Parietal lobe (tissue), 2 donors: ENCODE data around the gene NUDT5. TPM values are rescaled to one million over a fixed set of nuclear protein-coding genes. Genes with fewer than 3 reads are reported as not detected.

ENCODE experiments used
- small RNA-seq: library from RNA; depleted of rRNA; stranded (forward); fragments of <200 nt; gene quantifications from one replicate; pipeline ENCODE3, GENCODE V24; 2014; ENCODE audit warnings: low replicate concordance
- total RNA-seq: library from RNA; depleted of rRNA; stranded (reverse); fragments of >200 nt; gene quantifications from one replicate; pipeline ENCODE4 v1.2.3, GENCODE V29; 2014

The NUDT5 gene
- 48.8 TPM for total RNA-seq

GRCh38 chr10:12195603-12196506, at the start of gene NUDT5, which contains the start of gene CDC123:
Gene NUDT5 (minus strand): TSS chr10:12195891. CDS start chr10:12186291, 9,600 bp downstream.
Gene CDC123 (plus strand): TSS chr10:12196188. CDS start chr10:12196246, 58 bp downstream.

GRCh38 chr10:12129222-12130111, 66.2 kb downstream of the NUDT5 start, which contains the start of gene SEC61A2:
Gene SEC61A2 (plus strand): TSS chr10:12129677. CDS start chr10:12129788, 111 bp downstream.

Small RNAs within 50 kb of the gene (small RNA-seq; reads per million reads assigned to genes)
- not detected for gene MIR548AK
- not detected for gene RNU6-88P

Other genes starting within 250 kb of the NUDT5 start
- 27.9 TPM for gene UPF2, start 153.1 kb downstream of the NUDT5 start, total RNA-seq
- gene DHTKD1, start 126.9 kb downstream of the NUDT5 start, total RNA-seq = 74.2 TPM
- 65.4 TPM for gene SEC61A2, start 66.2 kb downstream of the NUDT5 start, total RNA-seq
- 111 TPM for gene CDC123, start 297 bp upstream of the NUDT5 start, total RNA-seq
- gene CAMK1D, start 153.7 kb upstream of the NUDT5 start, total RNA-seq = 34.4 TPM